CD14-positive monocyte (primary cell): ENCODE results near the gene CLBA1. TPM values are rescaled to one million over a fixed set of nuclear protein-coding genes. Genes with fewer than 3 reads are reported as not detected.

ENCODE experiments used
- DNase-seq, 3 donors: peaks; one replicate each; pipeline ENCODE4 v3.0.0-alpha.2; 2011 to 2022
- H2AFZ ChIP-seq: 2 replicates; pipeline ENCODE4 v1.6.0; 2012; ENCODE audit warnings: mild to moderate bottlenecking, low read depth, low read length, inconsistent platforms; ENCODE audit not compliant: insufficient read depth, poor library complexity, severe bottlenecking
- H3K27ac ChIP-seq, 2 donors: 1 replicate in 1 of 2; 2 replicates in 1 of 2; pipeline ENCODE4 v1.5.1; 2012 to 2013; ENCODE audit warnings: low read length in 2 of 2, control low read depth in 1 of 2, inconsistent platforms in 1 of 2, low read depth in 1 of 2, mild to moderate bottlenecking in 1 of 2
- H3K27me3 ChIP-seq, 2 donors: one replicate each; pipeline versions ENCODE4 v1.6.0 to v1.6.1; 2011 to 2013; ENCODE audit warnings: low read length in 2 of 2; ENCODE audit not compliant: control insufficient read depth in 2 of 2, insufficient read depth in 2 of 2
- H3K36me3 ChIP-seq, 2 donors: replicated peaks in 1 of 2; 1 replicate in 1 of 2; 2 replicates in 1 of 2; pipeline versions ENCODE4 v1.5.1 to v1.6.1; 2012 to 2013; ENCODE audit warnings: low read length in 2 of 2, control low read depth in 1 of 2, inconsistent platforms in 1 of 2, mild to moderate bottlenecking in 1 of 2; ENCODE audit not compliant: insufficient read depth in 2 of 2, control insufficient read depth in 1 of 2
- H3K4me1 ChIP-seq, 2 donors: 1 replicate in 1 of 2; 2 replicates in 1 of 2; pipeline versions ENCODE4 v1.5.1 to v1.6.1; 2012 to 2013; ENCODE audit warnings: low read length in 2 of 2, control low read depth in 1 of 2, inconsistent platforms in 1 of 2, mild to moderate bottlenecking in 1 of 2, moderate library complexity in 1 of 2; ENCODE audit not compliant: insufficient read depth in 2 of 2, control insufficient read depth in 1 of 2
- H3K4me2 ChIP-seq: replicated peaks from 2 replicates; pipeline ENCODE3; 2012; ENCODE audit warnings: low read length, moderate library complexity, mild to moderate bottlenecking; ENCODE audit not compliant: poor library complexity, severe bottlenecking; ENCODE audit errors: extremely low read depth
- H3K4me3 ChIP-seq, 3 experiments: fragments of 200-600 bp in 1 of 3; sonication (generic) in 1 of 3; replicated peaks in 1 of 3; 1 replicate in 2 of 3; 2 replicates in 1 of 3; pipeline ENCODE4 v1.5.1; 2011 to 2013; ENCODE audit warnings: low read length in 3 of 3, mild to moderate bottlenecking in 3 of 3, control low read depth in 2 of 3, low read depth in 2 of 3, inconsistent platforms in 1 of 3, moderate library complexity in 1 of 3
- H3K79me2 ChIP-seq: 2 replicates; pipeline ENCODE4 v1.6.0; 2012; ENCODE audit warnings: mild to moderate bottlenecking, control low read depth, inconsistent platforms, low read length, moderate library complexity; ENCODE audit not compliant: insufficient read depth
- H3K9ac ChIP-seq: 2 replicates; pipeline ENCODE4 v1.6.0; 2017; ENCODE audit warnings: low read length, mild to moderate bottlenecking; ENCODE audit not compliant: insufficient read depth, poor library complexity, severe bottlenecking
- H3K9me3 ChIP-seq, 2 donors: replicated peaks in 1 of 2; 1 replicate in 1 of 2; 2 replicates in 1 of 2; pipeline versions ENCODE4 v1.5.1 to v1.6.1; 2012 to 2013; ENCODE audit warnings: low read length in 2 of 2, control low read depth in 1 of 2; ENCODE audit not compliant: control insufficient read depth in 1 of 2, insufficient read depth in 1 of 2
- H4K20me1 ChIP-seq: 2 replicates; pipeline ENCODE4 v1.6.0; 2012; ENCODE audit warnings: mild to moderate bottlenecking, low read length, control low read depth, moderate library complexity; ENCODE audit not compliant: insufficient read depth
- H3K27ac Mint-ChIP-seq, 7 donors: one replicate each; pipeline ENCODE4 v1.8.0; 2020; ENCODE audit warnings: mild to moderate bottlenecking in 7 of 7, mixed read lengths in 7 of 7, moderate library complexity in 6 of 7, inconsistent platforms in 2 of 7
- H3K27me3 Mint-ChIP-seq, 3 donors: one replicate each; pipeline ENCODE4 v1.8.0; 2021 to 2022; ENCODE audit warnings: low read depth in 3 of 3, mild to moderate bottlenecking in 3 of 3, mixed read lengths in 3 of 3, moderate library complexity in 3 of 3, inconsistent platforms in 1 of 3
- H3K36me3 Mint-ChIP-seq, 2 donors: one replicate each; pipeline ENCODE4 v1.8.0; 2020; ENCODE audit warnings: mixed read lengths in 2 of 2, inconsistent platforms in 1 of 2, mild to moderate bottlenecking in 1 of 2
- H3K4me1 Mint-ChIP-seq: one replicate; pipeline ENCODE4 v1.8.0; 2020; ENCODE audit warnings: mild to moderate bottlenecking, mixed read lengths
- H3K4me3 Mint-ChIP-seq, 2 donors: one replicate each; pipeline ENCODE4 v1.8.0; 2020; ENCODE audit warnings: mild to moderate bottlenecking in 2 of 2, mixed read lengths in 2 of 2, moderate library complexity in 1 of 2
- H3K9me3 Mint-ChIP-seq, 7 donors: one replicate each; pipeline ENCODE4 v1.8.0; 2020 to 2022; ENCODE audit warnings: mixed read lengths in 7 of 7, mild to moderate bottlenecking in 6 of 7, moderate library complexity in 6 of 7, inconsistent platforms in 2 of 7
- WGBS: methylation state at CpG from one replicate; pipeline ENCODE4 v1.1.5; 2013; ENCODE audit warnings: missing lambda C conversion rate; ENCODE audit not compliant: insufficient coverage; 5-methylcytosine and 5-hydroxymethylcytosine counted together
- intact Hi-C, 2 donors: fragments of 100-400 bp; cut with micrococcal nuclease; formaldehyde crosslinking; loops; one replicate each; pipeline versions ENCODE4 v1.15.0 to v1.15.1; 2023
- polyA plus RNA-seq, 3 donors: library from polyadenylated mRNA; depleted of rRNA in 1 of 3; unstranded in 2 of 3; stranded (reverse) in 1 of 3; fragments of 300-500 nt in 2 of 3; fragments of >200 nt in 1 of 3; fragmentation: Illumina TruSeq in 2 of 3; gene quantifications; 1 replicate in 2 of 3; 2 replicates in 1 of 3; pipeline ENCODE4 v1.2.3, GENCODE V29; 2012 to 2021
- TF ChIP-seq, protein P1 (sequence below): fragments of 200-600 bp; IDR thresholded peaks from one replicate; pipeline ENCODE4 v1.8.0; 2022; ENCODE audit warnings: antibody characterized with exemption, mild to moderate bottlenecking

The CLBA1 gene
- polyA plus RNA-seq, 3 donors, result 0.62 to 0.76 (median 0.63) TPM

DNA sequence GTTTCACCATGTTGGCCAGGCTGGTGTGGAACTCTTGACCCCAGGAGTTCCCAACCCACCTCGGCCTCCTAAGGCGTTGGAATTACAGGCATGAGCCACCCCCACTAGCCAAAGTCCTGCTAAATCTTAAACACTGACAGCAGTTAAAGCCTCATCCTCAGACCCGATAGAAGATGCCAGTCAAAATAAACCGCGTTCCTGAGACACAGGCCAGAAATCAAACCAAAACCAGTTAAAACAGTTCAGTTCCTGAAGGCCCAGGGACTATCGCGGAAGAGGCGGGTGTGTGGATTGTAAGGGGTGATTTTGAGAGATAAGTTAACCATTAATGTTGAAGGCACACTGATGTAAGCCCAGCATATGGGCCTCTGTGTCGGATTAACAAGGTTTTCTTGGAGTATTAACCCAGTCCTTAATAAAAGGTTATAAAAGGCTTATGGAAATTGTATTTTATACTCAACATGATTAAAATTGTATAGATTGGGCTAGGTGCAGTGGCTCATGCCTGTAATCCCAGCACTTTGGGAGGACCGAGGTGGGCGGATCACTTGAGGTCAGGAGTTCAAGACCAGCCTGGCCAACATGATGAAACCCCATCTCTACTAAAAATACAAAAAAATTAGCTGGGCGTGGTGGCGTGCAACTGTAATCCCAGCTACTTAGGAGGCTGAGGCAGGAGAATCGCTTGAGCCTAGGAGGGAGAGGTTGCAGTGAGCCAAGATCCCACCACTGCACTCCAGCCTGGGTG lies 54.0 kb downstream of the CLBA1 start:
- H3K27me3 ChIP-seq, result no peaks in the 10 kb centered on the region
- peaks cover 0 to 2% (median 0%) of the 10 kb centered on the region in 7 donors for H3K9me3 Mint-ChIP-seq
- peaks cover 14% of the 10 kb centered on the region for H3K4me1 Mint-ChIP-seq
- no peak overlapping the region for H3K4me3 Mint-ChIP-seq
- H3K36me3 ChIP-seq, result no peaks in the 10 kb centered on the region
- TF ChIP-seq, protein P1, sequence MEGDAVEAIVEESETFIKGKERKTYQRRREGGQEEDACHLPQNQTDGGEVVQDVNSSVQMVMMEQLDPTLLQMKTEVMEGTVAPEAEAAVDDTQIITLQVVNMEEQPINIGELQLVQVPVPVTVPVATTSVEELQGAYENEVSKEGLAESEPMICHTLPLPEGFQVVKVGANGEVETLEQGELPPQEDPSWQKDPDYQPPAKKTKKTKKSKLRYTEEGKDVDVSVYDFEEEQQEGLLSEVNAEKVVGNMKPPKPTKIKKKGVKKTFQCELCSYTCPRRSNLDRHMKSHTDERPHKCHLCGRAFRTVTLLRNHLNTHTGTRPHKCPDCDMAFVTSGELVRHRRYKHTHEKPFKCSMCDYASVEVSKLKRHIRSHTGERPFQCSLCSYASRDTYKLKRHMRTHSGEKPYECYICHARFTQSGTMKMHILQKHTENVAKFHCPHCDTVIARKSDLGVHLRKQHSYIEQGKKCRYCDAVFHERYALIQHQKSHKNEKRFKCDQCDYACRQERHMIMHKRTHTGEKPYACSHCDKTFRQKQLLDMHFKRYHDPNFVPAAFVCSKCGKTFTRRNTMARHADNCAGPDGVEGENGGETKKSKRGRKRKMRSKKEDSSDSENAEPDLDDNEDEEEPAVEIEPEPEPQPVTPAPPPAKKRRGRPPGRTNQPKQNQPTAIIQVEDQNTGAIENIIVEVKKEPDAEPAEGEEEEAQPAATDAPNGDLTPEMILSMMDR, result no peak
- H3K4me3 ChIP-seq, result no peak overlapping the region
- 92% methylated on average over 4 of the region's 14 CpGs for WGBS
- no peaks in the 10 kb centered on the region for H3K79me2 ChIP-seq
- intact Hi-C loops, result no loop called here
- H3K9me3 ChIP-seq, result no peaks in the 10 kb centered on the region
- H3K4me1 ChIP-seq, result peaks cover 15 to 21% of the 10 kb centered on the region in 2 donors
- DNase-seq, result no peak
- no peak overlapping the region for H3K4me2 ChIP-seq
- H4K20me1 ChIP-seq, result no peaks in the 10 kb centered on the region
- H3K9ac ChIP-seq, result no peak overlapping the region
- H3K27ac ChIP-seq, result no peak overlapping the region
- peaks cover 5 to 10% (median 6%) of the 10 kb centered on the region in 3 donors for H3K27me3 Mint-ChIP-seq
- H2AFZ ChIP-seq, result no peak overlapping the region
- peaks cover 0 to 3% of the 10 kb centered on the region in 2 donors for H3K36me3 Mint-ChIP-seq
- no peak overlapping the region for H3K27ac Mint-ChIP-seq

DNA sequence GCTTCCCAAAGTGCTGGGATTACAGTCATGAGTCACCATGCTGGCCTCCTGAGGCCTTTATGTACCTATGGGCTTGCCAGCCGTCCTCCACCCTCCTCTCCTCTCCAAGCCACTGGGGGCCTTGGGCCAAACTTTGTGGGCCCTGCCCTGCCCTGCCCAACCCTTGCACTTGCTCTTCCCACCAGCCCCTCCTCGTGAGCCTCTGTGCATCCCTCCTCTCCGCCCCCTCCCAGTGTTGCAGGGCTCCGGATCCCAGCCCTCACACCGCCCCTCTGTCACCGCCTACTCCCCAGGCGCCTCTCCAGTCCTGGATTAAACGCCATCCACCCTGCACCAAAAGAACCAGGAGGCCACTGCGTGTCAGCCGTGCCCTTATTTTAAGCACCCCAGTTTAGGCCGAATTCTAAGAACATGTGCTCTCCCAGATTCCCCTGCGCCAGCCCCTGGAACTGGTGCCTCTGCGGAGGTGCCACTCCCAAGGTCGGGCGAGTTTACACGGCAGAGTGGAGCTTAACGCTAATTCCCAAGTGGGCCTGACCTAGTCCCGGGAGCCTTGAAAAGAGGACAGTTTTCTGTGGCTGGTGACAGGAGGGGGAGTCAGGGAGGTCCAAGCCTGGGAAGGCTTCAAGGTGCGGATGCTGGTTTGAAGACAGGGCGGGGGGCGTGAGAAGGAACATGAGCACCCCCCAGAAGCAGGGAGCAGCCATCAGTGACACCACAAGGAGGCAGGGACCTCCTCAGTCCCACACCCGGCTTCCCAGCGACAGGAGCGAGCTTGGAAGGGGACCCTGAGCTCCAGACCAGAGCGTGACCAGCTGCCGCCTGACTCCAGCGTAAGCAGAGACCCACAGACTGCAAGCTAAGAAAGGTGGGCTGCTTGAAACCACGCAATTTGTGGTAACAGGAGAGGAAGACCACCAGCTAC lies 56.5 kb downstream of the CLBA1 start:
- H3K36me3 Mint-ChIP-seq, result peaks cover 0 to 3% of the 10 kb centered on the region in 2 donors
- H3K36me3 ChIP-seq, result no peaks in the 10 kb centered on the region
- H3K4me1 Mint-ChIP-seq, result peaks cover 24% of the 10 kb centered on the region
- intact Hi-C loops, result no loop called here
- no peak overlapping the region for H3K9ac ChIP-seq
- H3K4me3 ChIP-seq, result no peak overlapping the region
- H3K4me1 ChIP-seq, result peaks cover 32 to 38% of the 10 kb centered on the region in 2 donors
- no peak overlapping the region for H3K4me2 ChIP-seq
- H2AFZ ChIP-seq, result no peak overlapping the region
- no peaks in the 10 kb centered on the region for H3K79me2 ChIP-seq
- peak in 1 of 3 donors; percentile 33 for DNase-seq
- no peaks in the 10 kb centered on the region for H3K27me3 ChIP-seq
- H3K9me3 ChIP-seq, result no peaks in the 10 kb centered on the region
- WGBS, result 95% methylated on average over 25 of the region's 28 CpGs
- no peak overlapping the region for H3K27ac Mint-ChIP-seq
- H3K27me3 Mint-ChIP-seq, result peaks cover 7 to 10% (median 8%) of the 10 kb centered on the region in 3 donors
- no peak overlapping the region for H3K4me3 Mint-ChIP-seq
- TF ChIP-seq, protein P1, result no peak
- H3K9me3 Mint-ChIP-seq, result peaks cover 0 to 2% (median 0%) of the 10 kb centered on the region in 7 donors
- no peak overlapping the region for H3K27ac ChIP-seq
- H4K20me1 ChIP-seq, result peaks cover 13% of the 10 kb centered on the region
